HG03558 (cell line): Measurements from ENCODE around the gene RIPOR2.

Experiments used
- ATAC-seq: cut with Tn5 transposase; IDR thresholded peaks from one replicate; pipeline ENCODE4 v1.9.1; 2021; ENCODE audit warnings: moderate number of reproducible peaks; ENCODE audit not compliant: unreplicated experiment; ENCODE audit errors: extremely low read depth

Gene RIPOR2, protein sequence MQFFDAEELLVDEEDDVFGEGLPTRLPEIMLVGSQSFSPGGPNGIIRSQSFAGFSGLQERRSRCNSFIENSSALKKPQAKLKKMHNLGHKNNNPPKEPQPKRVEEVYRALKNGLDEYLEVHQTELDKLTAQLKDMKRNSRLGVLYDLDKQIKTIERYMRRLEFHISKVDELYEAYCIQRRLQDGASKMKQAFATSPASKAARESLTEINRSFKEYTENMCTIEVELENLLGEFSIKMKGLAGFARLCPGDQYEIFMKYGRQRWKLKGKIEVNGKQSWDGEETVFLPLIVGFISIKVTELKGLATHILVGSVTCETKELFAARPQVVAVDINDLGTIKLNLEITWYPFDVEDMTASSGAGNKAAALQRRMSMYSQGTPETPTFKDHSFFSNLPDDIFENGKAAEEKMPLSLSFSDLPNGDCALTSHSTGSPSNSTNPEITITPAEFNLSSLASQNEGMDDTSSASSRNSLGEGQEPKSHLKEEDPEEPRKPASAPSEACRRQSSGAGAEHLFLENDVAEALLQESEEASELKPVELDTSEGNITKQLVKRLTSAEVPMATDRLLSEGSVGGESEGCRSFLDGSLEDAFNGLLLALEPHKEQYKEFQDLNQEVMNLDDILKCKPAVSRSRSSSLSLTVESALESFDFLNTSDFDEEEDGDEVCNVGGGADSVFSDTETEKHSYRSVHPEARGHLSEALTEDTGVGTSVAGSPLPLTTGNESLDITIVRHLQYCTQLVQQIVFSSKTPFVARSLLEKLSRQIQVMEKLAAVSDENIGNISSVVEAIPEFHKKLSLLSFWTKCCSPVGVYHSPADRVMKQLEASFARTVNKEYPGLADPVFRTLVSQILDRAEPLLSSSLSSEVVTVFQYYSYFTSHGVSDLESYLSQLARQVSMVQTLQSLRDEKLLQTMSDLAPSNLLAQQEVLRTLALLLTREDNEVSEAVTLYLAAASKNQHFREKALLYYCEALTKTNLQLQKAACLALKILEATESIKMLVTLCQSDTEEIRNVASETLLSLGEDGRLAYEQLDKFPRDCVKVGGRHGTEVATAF

DNA sequence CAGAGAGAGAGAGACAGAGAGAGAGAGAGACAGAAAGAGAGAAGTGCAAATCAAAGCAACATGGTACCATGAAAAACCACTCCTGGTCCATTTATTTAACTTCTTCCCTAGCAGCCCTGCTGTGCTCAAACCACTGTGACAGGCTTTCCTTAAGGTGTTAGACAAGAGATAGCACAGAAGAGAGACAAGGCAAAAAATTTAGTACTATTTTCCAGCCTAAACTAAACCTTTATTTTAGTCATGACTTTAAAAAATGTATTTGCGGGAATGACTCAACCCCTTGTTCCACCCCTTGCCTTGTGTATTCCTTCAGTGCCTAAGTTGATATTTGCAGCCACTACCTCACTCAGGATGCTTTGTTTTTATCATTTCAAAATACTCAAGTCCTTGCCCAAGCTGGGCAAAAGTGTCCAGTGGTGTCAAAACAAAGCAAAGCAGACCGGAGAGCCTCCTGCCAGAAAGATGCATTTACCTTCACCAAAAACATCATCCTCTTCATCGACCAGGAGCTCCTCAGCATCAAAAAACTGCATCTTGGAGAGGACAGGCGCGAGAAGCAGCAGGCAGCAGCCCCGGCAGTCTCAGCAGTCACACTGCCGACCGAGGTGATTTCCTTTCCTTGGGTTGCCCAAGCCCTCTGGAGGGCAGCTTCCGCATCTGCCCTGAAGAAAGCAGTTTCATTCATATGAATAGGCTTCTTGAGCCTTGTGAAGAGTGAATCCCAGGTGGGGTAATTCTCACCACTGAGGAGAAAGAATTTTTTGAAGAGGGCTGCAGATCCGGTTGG, at the start of gene RIPOR2:
TSS of gene RIPOR2 (minus strand) at position 595 of the 787 bp plus-strand sequence. CDS start at position 533, 62 bp downstream.
- ATAC-seq = no peak

DNA sequence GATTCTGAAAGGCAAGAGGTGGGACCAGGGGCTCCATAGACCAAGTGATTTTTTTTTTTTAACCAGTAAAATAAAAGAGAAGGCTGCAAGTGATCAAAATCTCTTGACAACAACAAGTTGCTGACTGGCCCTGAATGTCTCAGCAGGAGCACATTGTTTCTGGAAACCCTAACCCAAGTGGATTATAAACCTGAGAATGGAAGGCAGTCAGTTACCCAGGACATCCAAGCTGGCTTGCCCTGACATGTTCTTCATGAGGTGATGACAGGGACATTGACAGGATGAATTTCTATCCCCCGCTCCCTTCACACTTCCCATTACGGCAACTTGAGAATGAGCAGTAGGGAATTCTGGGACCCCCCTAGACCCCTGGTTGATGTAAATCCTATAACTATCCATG, 49.6 kb upstream of the RIPOR2 start:
- ATAC-seq = no peak

DNA sequence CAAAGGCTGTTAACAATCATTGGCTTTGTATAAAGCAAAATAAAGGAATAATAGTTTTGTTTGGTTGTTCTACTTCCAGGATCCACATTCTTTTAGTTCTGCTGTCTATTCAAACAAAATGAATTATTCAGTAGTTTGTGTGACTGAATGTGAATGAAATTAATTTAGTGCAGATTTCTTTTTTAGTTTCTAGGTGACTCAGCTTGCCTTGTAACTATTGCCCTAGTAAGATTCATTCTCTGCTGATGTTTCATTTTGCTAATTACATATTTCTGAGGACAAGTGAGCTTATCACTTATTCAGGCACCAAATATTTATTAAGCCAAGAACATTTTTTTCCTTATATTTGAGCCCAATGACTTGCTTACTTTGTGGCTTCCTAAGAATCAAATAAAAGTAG, 46.5 kb upstream of the RIPOR2 start:
- no peak for ATAC-seq

DNA sequence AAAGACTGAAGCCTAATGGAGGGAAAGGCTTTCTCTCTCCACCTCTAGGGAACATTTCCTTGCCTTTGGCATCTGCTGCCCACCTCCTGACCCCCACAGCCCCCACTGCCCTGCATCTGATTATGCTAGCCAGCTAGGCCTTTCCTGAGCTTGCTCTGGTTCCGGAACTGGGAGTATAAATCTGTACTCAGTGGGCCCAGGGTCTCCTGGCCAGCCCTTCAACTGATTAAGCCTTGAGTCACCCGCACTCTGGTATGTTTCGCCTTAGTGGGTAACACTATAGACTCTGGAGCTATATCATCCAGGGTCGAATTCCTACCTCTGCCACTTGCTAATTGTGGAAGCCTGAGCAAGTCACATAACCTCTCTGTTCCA, 45.6 kb upstream of the RIPOR2 start:
- ATAC-seq = no peak

DNA sequence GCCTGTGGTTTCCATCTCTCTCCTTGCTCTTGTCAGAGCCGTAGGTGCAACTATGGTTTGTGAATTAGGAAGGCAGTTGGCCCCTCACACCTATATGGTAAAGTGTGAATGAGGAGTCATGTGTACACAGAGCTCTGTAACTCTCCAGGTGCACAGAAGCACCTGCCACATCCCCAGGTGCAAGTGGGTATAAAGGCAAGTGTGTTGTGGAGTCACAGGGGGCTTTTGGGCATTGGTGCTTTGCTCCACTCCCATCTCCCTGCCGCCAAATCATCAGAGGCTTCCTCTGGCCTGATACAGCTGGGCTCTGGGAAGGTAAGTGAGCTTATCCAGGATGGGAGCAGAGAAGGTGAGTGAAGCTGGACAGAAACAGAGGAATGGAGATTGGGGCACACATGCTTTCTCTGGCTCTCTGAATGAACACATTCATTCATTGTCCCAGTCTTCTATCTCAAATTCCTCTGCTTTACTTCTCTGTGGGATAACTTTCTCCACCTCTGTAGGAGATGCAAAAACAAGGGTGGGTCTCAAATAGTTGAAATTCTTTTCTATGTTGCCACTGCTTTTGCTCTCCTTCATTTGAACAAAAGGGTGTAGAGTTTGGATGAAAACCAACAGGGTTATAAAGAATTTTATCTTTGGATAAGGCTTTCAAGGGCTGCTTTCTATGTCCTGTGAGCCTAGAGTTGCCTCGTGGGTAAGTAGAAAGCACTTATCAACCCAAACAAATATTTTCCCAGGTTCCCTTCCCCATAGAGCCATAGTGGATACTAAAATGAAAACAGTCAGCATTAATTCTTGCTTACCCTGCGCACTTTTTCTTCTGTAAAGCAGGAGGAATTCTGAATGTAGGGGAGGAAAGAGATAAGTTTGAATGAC, 45.0 kb upstream of the RIPOR2 start:
- no peak for ATAC-seq

DNA sequence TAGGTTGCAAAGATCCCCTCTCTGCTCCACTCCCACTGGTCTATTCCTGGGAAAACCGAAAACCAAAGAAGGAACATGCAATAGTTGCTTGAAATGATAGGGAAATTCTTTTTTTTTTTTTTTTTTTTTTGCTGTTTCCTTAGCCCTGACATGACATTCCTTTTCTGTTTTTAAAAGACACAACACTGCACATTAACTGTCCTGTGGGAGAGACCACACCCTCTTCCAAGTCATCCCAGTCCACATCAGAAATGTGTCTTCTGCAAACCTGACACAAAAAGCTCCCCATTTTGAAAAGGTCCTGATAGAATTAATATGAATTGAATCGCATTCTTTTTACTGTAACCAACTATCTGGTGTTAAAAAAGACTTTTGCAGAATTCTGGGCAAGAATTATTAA, 43.4 kb upstream of the RIPOR2 start:
- ATAC-seq = no peak

DNA sequence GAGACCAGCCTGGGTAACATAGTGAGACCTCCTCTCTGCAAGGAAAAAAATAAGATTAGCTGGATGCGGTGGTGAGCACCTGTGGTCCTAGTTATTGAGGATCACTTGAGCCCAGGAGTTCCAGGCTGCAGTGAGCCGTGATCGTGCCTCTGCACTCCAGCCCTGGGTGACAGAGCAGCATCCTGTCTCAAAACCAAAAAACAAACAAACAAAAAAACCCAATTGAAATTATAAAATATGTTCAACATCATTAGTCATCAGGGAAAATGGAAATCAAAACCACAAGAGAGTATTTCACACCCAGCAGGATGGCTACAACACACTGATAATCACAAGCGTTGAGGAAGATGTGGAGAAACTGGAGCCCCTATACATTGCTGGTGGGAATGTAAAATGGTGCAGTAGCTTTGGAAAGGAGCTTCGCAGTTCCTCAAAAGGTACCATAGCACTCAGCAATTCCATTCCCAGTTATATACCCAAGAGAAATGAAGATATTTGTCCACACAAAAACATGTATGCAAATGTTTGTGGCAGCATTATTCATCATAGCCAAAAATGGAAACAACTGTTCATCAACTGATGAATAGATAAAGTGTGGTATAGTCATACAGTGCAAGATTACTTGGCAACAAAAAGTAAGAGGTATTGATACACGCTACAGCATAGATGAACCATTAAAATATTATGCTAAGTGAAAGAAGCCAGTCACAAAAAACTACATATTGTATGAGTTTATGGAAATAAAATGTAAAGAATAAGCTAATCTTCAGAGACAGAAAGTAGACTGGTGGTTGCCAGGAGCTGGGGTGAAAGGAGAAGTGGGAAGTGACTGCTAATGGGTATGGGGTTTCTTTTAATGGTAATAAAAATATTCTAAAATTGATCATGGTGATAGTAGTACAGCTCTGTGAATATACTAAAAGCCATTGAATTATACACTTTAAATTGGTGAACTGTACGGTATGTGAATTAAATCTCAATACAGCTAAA, 38.7 kb upstream of the RIPOR2 start:
- peak; percentile 79 for ATAC-seq

DNA sequence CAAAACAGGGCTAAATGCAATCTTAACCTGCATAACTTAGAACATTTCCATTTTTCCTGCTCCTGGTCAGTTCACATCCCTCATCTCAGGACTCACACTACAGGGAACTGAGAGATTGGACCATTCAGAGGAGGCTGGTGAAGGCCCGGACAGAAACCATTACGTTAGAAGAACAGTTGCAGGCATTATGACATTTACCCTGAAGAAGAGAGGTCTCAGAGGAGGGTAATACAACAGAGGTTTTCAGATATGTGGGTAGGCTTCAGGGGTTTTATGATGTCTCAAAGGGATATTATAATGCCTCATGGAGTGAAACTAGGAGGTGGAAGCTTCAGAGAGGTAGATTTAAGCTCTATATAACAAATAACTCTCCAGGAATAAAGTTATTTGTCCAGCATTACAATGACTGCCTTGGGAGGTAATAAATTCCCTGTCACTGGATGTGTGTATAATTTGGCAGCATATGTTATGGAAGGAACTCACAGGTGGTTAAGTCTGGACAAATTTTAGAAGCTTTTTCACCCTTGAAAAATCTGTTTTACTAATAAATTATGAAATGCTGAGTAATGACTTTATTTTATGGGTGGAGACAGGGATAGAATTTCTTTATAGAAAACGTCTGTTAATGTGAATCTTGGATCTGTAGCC, 36.7 kb upstream of the RIPOR2 start:
- ATAC-seq = no peak

DNA sequence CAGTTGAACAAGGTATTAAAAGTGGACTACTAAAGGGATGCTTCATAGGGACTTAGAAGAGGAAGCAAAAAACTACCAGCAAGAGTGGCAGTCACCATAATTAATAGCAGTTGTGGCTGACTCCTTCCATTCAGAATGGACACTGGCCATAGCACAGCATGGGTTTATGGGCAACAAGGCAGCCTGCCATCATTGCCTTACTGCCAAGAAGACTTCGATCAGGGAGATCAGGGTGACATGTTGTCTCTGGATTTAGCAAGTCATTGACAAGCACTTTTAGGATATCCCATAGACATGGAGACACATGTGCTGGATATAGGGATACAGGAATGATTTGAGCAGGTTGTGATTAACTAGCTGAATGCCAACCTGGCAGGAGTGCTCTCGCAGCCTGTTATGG, 35.3 kb upstream of the RIPOR2 start:
- ATAC-seq = no peak

DNA sequence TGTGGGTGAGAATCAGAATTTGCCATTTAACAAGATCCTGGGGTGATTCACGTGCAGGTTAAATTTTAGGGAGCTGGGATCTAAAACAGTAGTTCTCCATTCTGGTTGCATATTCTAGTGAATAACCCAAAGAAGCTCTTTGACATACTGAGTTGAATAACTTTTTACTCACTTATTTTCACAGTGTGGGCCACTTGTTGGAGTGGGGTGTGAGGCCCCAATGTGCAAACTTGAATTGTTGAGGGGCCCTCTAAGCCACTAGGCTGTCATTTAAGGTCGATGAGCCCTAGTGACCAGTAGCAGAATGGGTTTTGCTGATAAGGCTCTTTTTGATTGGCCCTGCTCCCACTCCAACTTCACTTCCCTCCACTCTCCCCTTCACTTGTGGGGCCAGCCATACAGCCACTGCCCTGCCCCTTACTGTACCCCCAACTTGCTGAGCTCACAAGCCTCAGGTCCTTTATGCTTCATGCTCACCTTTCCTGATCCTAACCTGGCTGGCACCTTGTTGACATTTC, 33.6 kb upstream of the RIPOR2 start:
- ATAC-seq = no peak

DNA sequence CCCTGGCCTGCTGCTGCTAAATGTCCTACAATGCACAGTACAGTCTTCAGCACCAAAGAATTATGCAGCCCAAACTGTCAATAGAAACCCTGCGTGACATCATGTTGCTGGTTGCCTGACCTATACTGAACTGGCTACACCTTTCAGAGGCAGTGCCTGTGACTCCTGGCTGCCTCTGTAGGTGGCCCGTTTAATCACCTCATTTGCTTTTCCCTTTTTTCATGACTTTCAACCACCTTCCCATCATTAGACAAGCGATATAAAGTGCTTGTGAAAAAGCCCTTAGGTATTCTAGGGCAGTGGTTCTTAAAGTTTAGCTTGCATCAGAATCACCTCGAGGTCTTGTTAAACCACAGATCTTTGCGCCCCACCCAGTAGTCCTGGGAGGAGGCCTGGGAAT, 33.0 kb upstream of the RIPOR2 start:
- no peak for ATAC-seq

DNA sequence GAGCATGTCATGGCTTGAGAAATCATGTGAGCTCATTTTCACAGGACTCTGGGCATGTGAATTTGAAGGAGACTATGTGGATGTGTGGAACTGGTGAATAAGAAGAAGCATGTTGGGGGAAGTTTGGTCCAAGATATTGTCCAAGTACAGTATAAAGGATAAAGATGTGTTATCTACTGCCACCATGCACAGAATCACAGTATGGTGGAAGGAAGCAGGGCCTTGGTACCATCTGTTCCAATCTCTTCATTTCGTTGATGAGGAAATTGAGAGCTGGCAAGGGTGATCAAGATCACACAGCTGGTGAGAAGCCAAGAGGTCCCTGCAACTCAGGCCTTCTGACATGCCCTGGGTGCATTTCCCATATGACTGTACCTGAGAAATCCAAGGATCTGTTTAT, 31.5 kb upstream of the RIPOR2 start:
- ATAC-seq = no peak

DNA sequence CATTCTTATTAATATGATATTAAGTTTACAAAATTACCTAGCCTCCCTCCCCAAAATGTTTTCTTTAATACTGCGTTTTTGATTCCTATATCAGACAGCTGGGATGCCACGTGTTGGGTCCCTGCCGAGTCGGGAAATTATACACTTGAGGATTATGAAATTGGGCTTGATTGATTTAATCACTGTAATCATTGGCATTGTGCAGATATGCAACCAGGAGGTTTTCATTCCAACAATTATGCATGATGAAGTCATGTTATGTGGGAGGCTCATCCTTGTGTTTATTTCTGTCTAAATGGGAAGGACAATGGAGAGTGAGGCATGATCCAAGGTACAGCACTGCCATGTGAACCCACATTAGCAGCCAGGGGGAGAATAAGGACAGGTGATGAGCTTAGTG, 30.6 kb upstream of the RIPOR2 start:
- ATAC-seq = no peak

DNA sequence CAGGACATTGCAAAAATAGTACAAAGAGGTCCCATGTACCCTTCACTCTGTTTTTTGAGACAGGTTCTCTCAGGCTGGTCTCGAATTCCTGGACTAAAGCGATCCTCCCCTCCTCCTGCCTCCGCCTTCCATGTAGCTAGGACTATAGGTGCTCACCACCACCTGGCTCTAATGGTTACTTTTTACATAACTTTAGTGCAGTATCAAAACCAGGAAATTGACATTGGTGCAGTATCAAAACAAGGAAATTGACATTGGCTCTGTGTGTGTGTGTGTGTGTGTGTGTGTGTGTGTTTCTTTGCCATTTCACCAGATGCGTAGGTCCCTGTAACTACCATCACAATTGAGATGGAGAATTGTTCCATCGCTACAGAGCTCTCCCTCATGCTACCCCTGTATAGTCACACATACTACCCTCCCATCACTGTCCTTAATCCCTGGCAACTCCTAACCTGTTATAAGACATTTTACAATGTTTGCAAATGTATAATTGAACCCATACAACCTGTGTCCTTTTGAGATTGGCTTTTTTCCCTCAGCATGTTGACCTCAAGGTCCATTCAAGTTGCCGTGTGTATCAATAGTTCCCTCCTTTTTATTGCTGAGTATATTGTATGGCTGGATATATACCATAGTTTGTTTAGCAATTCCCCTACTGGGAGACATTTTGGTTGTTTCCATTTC, 28.3 kb upstream of the RIPOR2 start:
- no peak for ATAC-seq

DNA sequence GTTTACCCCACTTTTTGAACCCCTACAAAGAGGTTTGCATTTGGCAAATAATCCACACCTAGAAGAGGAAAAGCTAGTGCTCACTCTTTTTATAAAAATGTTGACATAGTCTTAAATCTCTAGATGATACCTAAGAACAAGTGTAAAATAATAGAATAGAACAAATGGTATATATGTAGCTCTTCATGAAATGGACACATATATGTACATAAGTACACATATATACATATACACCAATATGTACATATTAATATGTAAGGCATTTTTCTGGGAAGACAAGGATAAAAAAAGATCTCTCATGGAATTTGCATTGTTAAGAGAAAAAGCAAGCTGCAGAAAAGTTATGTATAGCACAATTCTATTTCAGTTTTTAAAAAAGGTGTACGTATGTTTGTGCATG, 27.6 kb upstream of the RIPOR2 start:
- ATAC-seq = no peak

DNA sequence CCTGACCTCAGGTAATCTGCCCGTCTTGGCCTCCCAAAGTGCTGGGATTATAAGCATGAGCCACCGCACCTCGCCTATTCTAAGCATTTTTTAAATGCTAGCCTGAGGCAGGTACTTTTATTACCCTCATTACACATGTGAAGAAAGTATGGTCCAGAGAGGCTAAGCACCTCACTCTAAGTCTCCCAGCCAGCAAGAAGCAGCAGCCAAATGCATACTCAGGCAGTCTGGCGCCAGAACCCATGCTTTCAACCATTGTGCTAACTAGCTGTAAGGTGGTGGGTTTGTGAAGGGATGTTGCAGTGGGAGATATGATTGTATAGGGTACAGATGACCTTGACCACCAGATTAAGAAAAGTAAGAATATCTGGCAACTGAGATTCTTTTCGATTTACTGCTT, 26.1 kb upstream of the RIPOR2 start:
- ATAC-seq = no peak

DNA sequence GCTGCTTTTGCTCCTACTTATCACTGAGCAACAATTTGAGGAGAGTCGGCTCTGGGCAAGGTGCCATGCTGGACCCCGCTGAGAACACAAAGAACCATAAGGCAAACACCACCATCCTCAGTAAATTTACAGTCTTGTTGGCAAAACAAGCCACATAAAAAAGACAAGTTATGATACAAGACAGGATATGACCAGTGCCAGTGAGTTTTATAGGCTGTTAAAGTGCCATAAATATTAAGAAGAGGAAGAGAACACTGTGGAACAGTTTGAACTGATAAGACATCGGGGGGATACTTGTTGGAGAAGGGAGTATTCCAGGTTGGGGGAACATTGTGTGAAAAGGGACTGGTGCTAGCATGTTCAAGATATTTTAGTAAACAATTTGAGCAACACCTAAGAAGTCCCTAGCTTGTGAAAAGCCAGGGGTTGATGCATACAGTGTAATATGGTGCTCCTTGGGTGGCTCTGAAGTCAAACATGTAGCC, 25.3 kb upstream of the RIPOR2 start:
- ATAC-seq = no peak
